Stomach (tissue), 9 donors: ENCODE results near the gene SRM. TPM values are rescaled to one million over a fixed set of nuclear protein-coding genes. Genes with fewer than 3 reads are reported as not detected.
A peak's percentile ranks its signal among the peaks of the same experiment; 100 is the strongest.
"Not testable (repeated sequence)": the region's sequence is repeated elsewhere in the genome, so short reads cannot be mapped to it uniquely, and the experiment has no call there.

ENCODE experiments used
- DNase-seq, 2 donors: peaks; one replicate each; pipeline versions ENCODE4 v3.0.0 to v3.0.0-alpha.2; 2013 to 2019
- H3K27ac ChIP-seq, 5 donors: fragments of 200-600 bp in 4 of 5; sonication (generic) in 4 of 5; one replicate each; pipeline ENCODE4 v1.5.1; 2013 to 2019; ENCODE audit warnings: mild to moderate bottlenecking in 1 of 5, moderate library complexity in 1 of 5
- H3K27me3 ChIP-seq, 3 donors: fragments of 200-600 bp; sonication (generic); one replicate each; pipeline ENCODE4 v1.5.1; 2017 to 2019; ENCODE audit warnings: mixed run types in 1 of 3
- H3K36me3 ChIP-seq, 4 donors: fragments of 200-600 bp; sonication (generic); 1 replicate in 3 of 4; 2 replicates in 1 of 4; pipeline ENCODE4 v1.5.1; 2016 to 2019
- H3K4me1 ChIP-seq, 4 donors: fragments of 200-600 bp; sonication (generic); one replicate each; pipeline ENCODE4 v1.5.1; 2016 to 2019
- H3K4me3 ChIP-seq, 4 donors: fragments of 200-600 bp; sonication (generic) in 3 of 4; one replicate each; pipeline ENCODE4 v1.5.1; 2016 to 2019; ENCODE audit warnings: mild to moderate bottlenecking in 1 of 4
- H3K9me3 ChIP-seq, 4 donors: fragments of 200-600 bp; sonication (generic); one replicate each; pipeline ENCODE4 v1.5.1; 2016 to 2019
- EP300 ChIP-seq: sonication (generic); formaldehyde crosslinking; IDR thresholded peaks from one replicate; pipeline ENCODE4 v1.6.1; 2017; ENCODE audit warnings: antibody characterized with exemption
- POLR2A ChIP-seq, 4 donors: fragments of 450-650 bp; IDR thresholded peaks; one replicate each; pipeline ENCODE4 v1.6.1; 2016; ENCODE audit warnings: antibody characterized with exemption in 4 of 4, control low read depth in 2 of 4, mild to moderate bottlenecking in 1 of 4, moderate library complexity in 1 of 4
- POLR2AphosphoS5 ChIP-seq, 3 donors: sonication (generic); formaldehyde crosslinking; IDR thresholded peaks; one replicate each; pipeline ENCODE4 v1.6.1; 2016; ENCODE audit warnings: antibody characterized with exemption in 3 of 3
- WGBS, 5 donors: extraction: QIAGEN DNeasy Blood & Tissue Kit in 3 of 5; methylation state at CpG; one replicate each; pipeline versions ENCODE4 v1.1.5 to v1.1.7; 2013 to 2018; 5-methylcytosine and 5-hydroxymethylcytosine counted together
- intact Hi-C: fragments of 100-400 bp; cut with DNase I; formaldehyde crosslinking; loops from one replicate; pipeline ENCODE4 v1.15.1; 2023; ENCODE audit warnings: low total_unique reads
- polyA plus RNA-seq, 3 donors: library from polyadenylated mRNA; stranded (reverse); fragments of 200-250 nt; gene quantifications; one replicate each; pipeline ENCODE4 v1.2.3, GENCODE V29; 2013
- total RNA-seq, 5 donors: library from RNA; depleted of rRNA; stranded (reverse); fragments of >200 nt; gene quantifications; one replicate each; pipeline versions ENCODE4 v1.1.0 to v1.2.3, GENCODE V29; 2014 to 2016
- TF ChIP-seq, protein P1 (sequence below), 7 experiments: fragments of 450-650 bp in 4 of 7; fragments of 200-600 bp in 3 of 7; sonication (generic) in 3 of 7; IDR thresholded peaks; one replicate each; pipeline ENCODE4 v1.5.1; 2016 to 2019; ENCODE audit warnings: antibody characterized with exemption in 7 of 7, control low read depth in 2 of 7, mild to moderate bottlenecking in 1 of 7
- donor health status: healthy with polysubstance abuse.
- donor health status: Bipolar disorder and iron deficiency.
- donor health status: healthy.

The SRM gene
- total and polyA plus RNA-seq, 8 donors: 9.0 to 149 (median 85.1) TPM

DNA sequence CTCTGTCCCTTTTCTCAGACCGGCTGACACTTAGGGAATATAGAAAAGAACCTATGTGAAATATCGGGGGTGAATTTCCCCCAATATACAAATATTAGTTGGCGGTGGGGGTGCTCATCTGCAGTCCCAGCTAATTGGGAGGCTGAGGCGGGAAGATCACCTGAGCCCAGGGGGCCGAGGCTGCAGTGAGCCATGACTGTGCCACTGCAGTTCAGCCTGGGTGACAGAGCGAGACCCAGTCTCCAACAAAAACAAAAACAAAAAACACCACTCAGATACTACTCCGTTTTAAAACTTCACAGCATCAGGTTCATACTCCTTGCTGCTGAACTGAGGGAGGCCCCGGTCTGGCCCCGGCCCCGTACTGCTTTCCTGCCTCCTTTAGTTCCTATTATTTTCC lies 45.8 kb upstream of the SRM start:
- WGBS, 5 donors: 91 to 96% (median 94%) methylated on average over 10 of the region's 10 CpGs
- DNase-seq: no peak
- no peaks in the 10 kb centered on the region for H3K9me3 ChIP-seq
- H3K4me1 ChIP-seq: no peaks in the 10 kb centered on the region
- no peaks in the 10 kb centered on the region for H3K27me3 ChIP-seq
- peaks cover 39 to 57% (median 50%) of the 10 kb centered on the region in 4 donors for H3K36me3 ChIP-seq
- H3K4me3 ChIP-seq: no peak overlapping the region
- intact Hi-C loops: no loop called here
- TF ChIP-seq POLR2A (IDR thresholded peaks at IDR 0.05) (no peak), POLR2AphosphoS5 (IDR thresholded peaks at IDR 0.05) (no peak), EP300 (no peak)
- TF ChIP-seq, protein P1, sequence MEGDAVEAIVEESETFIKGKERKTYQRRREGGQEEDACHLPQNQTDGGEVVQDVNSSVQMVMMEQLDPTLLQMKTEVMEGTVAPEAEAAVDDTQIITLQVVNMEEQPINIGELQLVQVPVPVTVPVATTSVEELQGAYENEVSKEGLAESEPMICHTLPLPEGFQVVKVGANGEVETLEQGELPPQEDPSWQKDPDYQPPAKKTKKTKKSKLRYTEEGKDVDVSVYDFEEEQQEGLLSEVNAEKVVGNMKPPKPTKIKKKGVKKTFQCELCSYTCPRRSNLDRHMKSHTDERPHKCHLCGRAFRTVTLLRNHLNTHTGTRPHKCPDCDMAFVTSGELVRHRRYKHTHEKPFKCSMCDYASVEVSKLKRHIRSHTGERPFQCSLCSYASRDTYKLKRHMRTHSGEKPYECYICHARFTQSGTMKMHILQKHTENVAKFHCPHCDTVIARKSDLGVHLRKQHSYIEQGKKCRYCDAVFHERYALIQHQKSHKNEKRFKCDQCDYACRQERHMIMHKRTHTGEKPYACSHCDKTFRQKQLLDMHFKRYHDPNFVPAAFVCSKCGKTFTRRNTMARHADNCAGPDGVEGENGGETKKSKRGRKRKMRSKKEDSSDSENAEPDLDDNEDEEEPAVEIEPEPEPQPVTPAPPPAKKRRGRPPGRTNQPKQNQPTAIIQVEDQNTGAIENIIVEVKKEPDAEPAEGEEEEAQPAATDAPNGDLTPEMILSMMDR (IDR thresholded peaks at IDR 0.05): no peak
- no peak overlapping the region for H3K27ac ChIP-seq

DNA sequence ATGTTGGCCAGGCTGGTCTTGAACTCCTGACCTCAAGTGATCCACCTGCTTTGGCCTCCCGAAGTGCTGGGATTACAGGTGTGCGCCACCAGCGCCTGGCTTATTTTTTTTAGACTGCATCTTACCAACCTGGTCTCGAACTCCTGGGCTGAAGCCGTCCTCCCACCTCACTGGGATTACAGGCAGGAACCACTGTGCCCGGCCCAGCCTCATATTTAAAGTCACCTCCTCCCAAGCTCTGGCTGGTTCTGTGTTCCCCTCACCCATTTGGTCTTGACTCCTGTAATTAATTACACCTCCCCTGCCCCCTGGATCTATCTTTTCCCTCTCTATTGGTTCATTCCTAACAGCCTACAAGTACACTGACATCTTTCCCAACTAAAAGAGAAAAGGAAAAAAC lies 41.5 kb upstream of the SRM start:
- H3K4me3 ChIP-seq: no peak overlapping the region
- 84 to 96% (median 90%) methylated on average over 6 of the region's 6 CpGs for WGBS, 5 donors
- no peaks in the 10 kb centered on the region for H3K9me3 ChIP-seq
- H3K36me3 ChIP-seq: peaks cover 15 to 27% (median 24%) of the 10 kb centered on the region in 4 donors
- intact Hi-C loops: no loop called here
- no peak for DNase-seq
- no peak for TF ChIP-seq POLR2AphosphoS5 (IDR thresholded peaks at IDR 0.05)
- TF ChIP-seq EP300: no peak
- H3K4me1 ChIP-seq: peaks cover 14 to 18% (median 18%) of the 10 kb centered on the region in 4 donors
- H3K27me3 ChIP-seq: no peaks in the 10 kb centered on the region
- H3K27ac ChIP-seq: no peak overlapping the region

DNA sequence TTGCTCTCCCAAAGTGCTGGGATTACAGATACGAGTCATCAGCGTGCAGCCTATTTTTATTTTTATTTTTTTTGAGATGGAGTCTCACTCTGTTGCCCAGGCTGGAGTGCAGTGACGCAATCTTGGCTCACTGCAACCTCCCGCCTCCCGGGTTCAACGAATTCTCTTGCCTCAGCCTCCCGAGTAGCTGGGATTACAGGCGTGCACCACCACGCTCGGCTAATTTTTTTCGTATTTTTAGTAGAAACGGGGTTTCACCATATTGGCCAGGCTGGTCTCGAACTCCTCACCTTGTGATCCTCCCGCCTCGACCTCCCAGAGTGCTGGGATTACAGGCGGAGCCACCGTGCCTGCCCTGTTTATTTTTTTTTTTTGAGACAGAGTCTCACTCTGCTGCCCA lies 41.0 kb upstream of the SRM start:
- H3K27ac ChIP-seq, H3K9me3 ChIP-seq, DNase-seq, H3K27me3 ChIP-seq, H3K4me3 ChIP-seq, intact Hi-C loops: not testable (repeated sequence)
- 92 to 95% (median 95%) methylated on average over 17 of the region's 17 CpGs for WGBS, 5 donors
- Histone ChIP-seq H3K36me3 (peaks cover 14 to 27% (median 24%) of the 10 kb centered on the region in 4 donors), H3K4me1 (peaks cover 14 to 18% (median 18%) of the 10 kb centered on the region in 4 donors)

DNA sequence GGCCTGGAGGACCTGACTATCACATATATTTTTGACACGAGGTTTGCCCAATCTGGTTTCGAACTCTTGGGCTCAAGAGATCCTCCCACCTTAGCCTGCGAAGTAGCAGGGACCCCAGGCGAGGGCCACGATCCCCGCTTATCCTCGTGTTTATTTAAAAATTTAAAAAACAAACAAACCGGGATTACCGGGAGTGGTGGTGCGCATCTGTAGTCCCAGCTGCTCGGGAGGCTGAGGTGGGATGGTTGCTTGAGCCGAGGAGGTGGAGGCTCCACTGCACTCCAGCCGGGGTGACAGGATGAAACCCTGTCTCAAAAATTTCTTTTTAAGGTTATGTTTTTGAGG lies 40.3 kb upstream of the SRM start:
- intact Hi-C loops: no loop called here
- peaks cover 18 to 27% (median 26%) of the 10 kb centered on the region in 4 donors for H3K36me3 ChIP-seq
- H3K4me3 ChIP-seq: peak overlapping the region; percentile 88 to 99 (median 96)
- peak overlapping the region; percentile 85 to 91 (median 88) for H3K27ac ChIP-seq
- H3K27me3 ChIP-seq: no peaks in the 10 kb centered on the region
- 23 to 30% (median 28%) methylated on average over 13 of the region's 13 CpGs for WGBS, 5 donors
- no peak for DNase-seq
- H3K9me3 ChIP-seq: no peaks in the 10 kb centered on the region
- TF ChIP-seq EP300 (no peak), POLR2A (IDR thresholded peaks at IDR 0.05) (no peak), POLR2AphosphoS5 (IDR thresholded peaks at IDR 0.05) (no peak)
- TF ChIP-seq, protein P1 (IDR thresholded peaks at IDR 0.05): no peak
- H3K4me1 ChIP-seq: peaks cover 14 to 18% (median 18%) of the 10 kb centered on the region in 4 donors

DNA sequence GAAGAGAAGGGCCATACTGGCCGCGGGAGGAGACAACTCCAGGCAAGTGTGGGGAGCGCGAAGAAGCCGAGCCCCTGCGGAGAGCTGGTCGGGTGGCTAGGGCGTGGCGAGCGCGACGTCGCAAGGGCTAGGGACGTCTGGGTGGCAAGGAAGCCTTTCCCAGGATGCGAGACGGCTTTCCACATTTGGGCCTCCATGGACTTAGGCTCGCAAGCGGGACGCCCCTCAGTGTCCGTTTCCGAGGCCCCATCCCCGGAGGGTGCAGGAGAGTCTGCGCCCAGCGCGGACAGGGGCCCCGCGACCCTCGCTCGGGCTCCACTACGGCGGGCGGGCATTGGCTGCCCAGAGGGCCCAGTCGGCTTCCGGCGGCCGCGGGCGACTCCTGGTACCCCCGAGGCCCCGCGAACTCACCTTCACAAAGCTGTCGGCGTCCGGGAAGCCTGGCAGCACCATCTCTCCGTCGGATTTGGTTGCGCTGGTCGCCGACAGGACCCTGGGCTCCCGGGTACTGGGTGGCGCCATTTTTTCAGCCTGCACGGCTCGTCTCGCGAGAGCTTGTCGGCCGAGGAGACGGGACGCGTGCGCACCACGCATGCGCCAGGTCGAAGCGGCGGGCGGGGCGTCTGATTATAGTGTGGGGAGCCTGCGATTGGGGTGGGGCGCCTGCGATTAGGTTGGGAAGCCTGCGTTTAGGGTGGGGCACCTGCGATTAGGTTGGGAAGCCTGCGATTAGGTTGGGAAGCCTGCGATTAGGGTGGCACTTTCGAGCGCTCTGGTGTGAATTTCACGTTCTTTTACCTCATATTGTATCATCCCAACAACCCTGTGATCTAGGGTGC lies 39.7 kb upstream of the SRM start, which contains the start of gene EXOSC10:
EXOSC10 (minus strand) TSS at position 560 of the 839 bp plus-strand sequence; CDS start at position 522, 38 bp downstream.
- H3K9me3 ChIP-seq: no peaks in the 10 kb centered on the region
- H3K4me3 ChIP-seq: peak within 1 kb of the TSS; percentile 88 to 99 (median 96)
- TF ChIP-seq POLR2A (IDR thresholded peaks at IDR 0.05) (no peak), POLR2AphosphoS5 (IDR thresholded peaks at IDR 0.05) (peak; percentile 55 to 86 (median 64)), EP300 (no peak)
- TF ChIP-seq, protein P1 (IDR thresholded peaks at IDR 0.05): no peak
- intact Hi-C loops: no loop called here
- H3K4me1 ChIP-seq: peaks cover 14 to 18% (median 18%) of the 10 kb centered on the region in 4 donors
- peaks cover 23 to 33% (median 31%) of the 10 kb centered on the region in 4 donors for H3K36me3 ChIP-seq
- no peaks in the 10 kb centered on the region for H3K27me3 ChIP-seq
- peak; percentile 96 to 98 for DNase-seq
- WGBS, 5 donors: 0 to 1% (median 1%) methylated on average over 52 to 78 of the region's 78 CpGs
- peak within 1 kb of the TSS; percentile 85 to 91 (median 88) for H3K27ac ChIP-seq
